C4-2B (cell line): ENCODE results near the gene PDE4B.

Experiments
- ZFX ChIP-seq: fragments of 450-650 bp; IDR thresholded peaks from 2 replicates; pipeline ENCODE4 v1.6.1; 2017
- TF ChIP-seq, protein P1 (sequence below): fragments of 450-650 bp; conservative IDR thresholded peaks from 2 replicates; pipeline ENCODE4 v1.5.1; 2017; ENCODE audit warnings: mild to moderate bottlenecking

DNA sequence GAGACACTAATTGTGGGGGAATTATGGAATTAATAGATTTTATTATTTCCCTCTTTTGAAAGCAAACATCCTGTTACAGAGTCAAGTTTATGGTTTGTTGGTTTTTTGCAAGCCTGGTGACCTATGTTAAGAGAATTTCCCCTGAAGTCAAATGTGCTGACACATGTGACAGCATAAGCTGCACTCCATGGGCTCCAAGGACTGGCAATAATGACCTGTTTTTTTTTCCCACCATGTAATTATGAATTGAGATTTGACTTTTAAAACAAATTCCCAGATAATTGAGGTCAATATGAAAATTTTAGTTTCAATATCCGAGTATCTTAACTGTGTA lies 498.8 kb downstream of the PDE4B start:
- TF ChIP-seq, protein P1, sequence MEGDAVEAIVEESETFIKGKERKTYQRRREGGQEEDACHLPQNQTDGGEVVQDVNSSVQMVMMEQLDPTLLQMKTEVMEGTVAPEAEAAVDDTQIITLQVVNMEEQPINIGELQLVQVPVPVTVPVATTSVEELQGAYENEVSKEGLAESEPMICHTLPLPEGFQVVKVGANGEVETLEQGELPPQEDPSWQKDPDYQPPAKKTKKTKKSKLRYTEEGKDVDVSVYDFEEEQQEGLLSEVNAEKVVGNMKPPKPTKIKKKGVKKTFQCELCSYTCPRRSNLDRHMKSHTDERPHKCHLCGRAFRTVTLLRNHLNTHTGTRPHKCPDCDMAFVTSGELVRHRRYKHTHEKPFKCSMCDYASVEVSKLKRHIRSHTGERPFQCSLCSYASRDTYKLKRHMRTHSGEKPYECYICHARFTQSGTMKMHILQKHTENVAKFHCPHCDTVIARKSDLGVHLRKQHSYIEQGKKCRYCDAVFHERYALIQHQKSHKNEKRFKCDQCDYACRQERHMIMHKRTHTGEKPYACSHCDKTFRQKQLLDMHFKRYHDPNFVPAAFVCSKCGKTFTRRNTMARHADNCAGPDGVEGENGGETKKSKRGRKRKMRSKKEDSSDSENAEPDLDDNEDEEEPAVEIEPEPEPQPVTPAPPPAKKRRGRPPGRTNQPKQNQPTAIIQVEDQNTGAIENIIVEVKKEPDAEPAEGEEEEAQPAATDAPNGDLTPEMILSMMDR: no peak
- no peak for TF ChIP-seq ZFX
